Endothelial cell of umbilical vein (primary cell): ENCODE results near the gene ENDOD1. TPM values are rescaled to one million over a fixed set of nuclear protein-coding genes. Genes with fewer than 3 reads are reported as not detected.

ENCODE experiments used
- BruUV-seq: library from RNA; stranded (reverse); fragments of 400-500 nt; replicated peaks from 2 replicates; lab custom pipeline; 2021; lab: Mats Ljungman, UMichigan
- CTCF ChIA-PET: fragments of 300-600, 350-600 bp; sonication (Branson Sonifier 250); formaldehyde crosslinking; loops from one replicate; lab custom pipeline; 2021; ENCODE audit warnings: antibody characterized with exemption, inconsistent platforms; lab: Charles Lee
- POLR2A ChIA-PET: fragments of 300-600, 350-600 bp; sonication (Branson Sonifier 250); formaldehyde crosslinking; loops from one replicate; lab custom pipeline; 2021; ENCODE audit warnings: antibody characterized with exemption, inconsistent platforms; lab: Charles Lee
- DNase-seq: peaks from one replicate; pipeline ENCODE4 v3.0.0-alpha.2; 2011; ENCODE audit warnings: low read depth, low spot score
- FAIRE-seq: peaks from 2 replicates; lab custom pipeline; 2011; peaks lifted over from hg19 to GRCh38; lab: Jason Lieb, UNC
- H2AFZ ChIP-seq: 2 replicates; pipeline ENCODE4 v1.6.0; 2012; ENCODE audit warnings: low read depth, low read length, control low read depth, inconsistent platforms
- H3K27ac ChIP-seq: 2 replicates; pipeline ENCODE4 v1.5.1; 2011; ENCODE audit warnings: low read depth, mild to moderate bottlenecking, control low read depth, low read length, moderate library complexity; ENCODE audit not compliant: insufficient read depth
- H3K27me3 ChIP-seq, 2 experiments: 2 replicates each; pipeline versions ENCODE4 v1.6.0 to v1.6.1; 2011; ENCODE audit warnings: low read length in 2 of 2, mixed read lengths in 1 of 2; ENCODE audit not compliant: control insufficient read depth in 2 of 2, insufficient read depth in 2 of 2
- H3K36me3 ChIP-seq, 2 experiments: 2 replicates in 1 of 2; 3 replicates in 1 of 2; pipeline ENCODE4 v1.5.1; 2011; ENCODE audit warnings: low read length in 2 of 2, mild to moderate bottlenecking in 1 of 2, moderate library complexity in 1 of 2; ENCODE audit not compliant: control insufficient read depth in 2 of 2, insufficient read depth in 2 of 2; ENCODE audit errors: extremely low read depth in 1 of 2
- H3K4me1 ChIP-seq: 3 replicates; pipeline ENCODE4 v1.5.1; 2011; ENCODE audit warnings: mild to moderate bottlenecking, low read length; ENCODE audit not compliant: control insufficient read depth, insufficient read depth; ENCODE audit errors: extremely low read depth
- H3K4me2 ChIP-seq: 2 replicates; pipeline ENCODE4 v1.6.1; 2011; ENCODE audit warnings: low read length, control low read depth, mixed read lengths; ENCODE audit not compliant: insufficient read depth
- H3K4me3 ChIP-seq, 3 experiments: fragments of 200-600 bp in 1 of 3; sonication (generic), shearing (Covaris generic) in 1 of 3; replicated peaks in 1 of 3; 2 replicates each; pipeline ENCODE4 v1.5.1; 2011 to 2016; ENCODE audit warnings: control low read depth in 3 of 3, low read length in 3 of 3, mild to moderate bottlenecking in 2 of 3, inconsistent platforms in 1 of 3, low read depth in 1 of 3, moderate library complexity in 1 of 3; ENCODE audit not compliant: insufficient read depth in 1 of 3
- H3K79me2 ChIP-seq: 2 replicates; pipeline ENCODE4 v1.6.0; 2012; ENCODE audit warnings: low read length, inconsistent platforms; ENCODE audit not compliant: control insufficient read depth, insufficient read depth
- H3K9ac ChIP-seq: replicated peaks from 2 replicates; pipeline ENCODE3; 2011; ENCODE audit warnings: low read length, control low read depth; ENCODE audit not compliant: insufficient read depth; ENCODE audit errors: extremely low read depth
- H3K9me1 ChIP-seq: replicated peaks from 3 replicates; pipeline ENCODE4 v1.6.0; 2011; ENCODE audit warnings: mild to moderate bottlenecking, low read length; ENCODE audit not compliant: control insufficient read depth, insufficient read depth; ENCODE audit errors: extremely low read depth
- H3K9me3 ChIP-seq: replicated peaks from 2 replicates; pipeline ENCODE4 v1.5.1; 2012; ENCODE audit warnings: low read length, inconsistent platforms; ENCODE audit not compliant: control insufficient read depth, insufficient read depth
- H4K20me1 ChIP-seq: replicated peaks from 2 replicates; pipeline ENCODE3; 2011; ENCODE audit warnings: mild to moderate bottlenecking, low read length; ENCODE audit not compliant: control insufficient read depth, insufficient read depth; ENCODE audit errors: extremely low read depth
- CTCF ChIP-seq, 2 donors: IDR thresholded peaks; 1 replicate in 1 of 2; 2 replicates in 1 of 2; pipeline ENCODE4 v1.5.1; 2011; ENCODE audit warnings: low read length in 2 of 2, mild to moderate bottlenecking in 2 of 2, moderate library complexity in 2 of 2, control low read depth in 1 of 2, inconsistent platforms in 1 of 2, low read depth in 1 of 2; ENCODE audit not compliant: insufficient read depth in 1 of 2; ENCODE audit errors: extremely low read depth in 1 of 2
- EZH2 ChIP-seq: IDR thresholded peaks from 2 replicates; pipeline ENCODE4 v1.6.1; 2012; ENCODE audit warnings: borderline replicate concordance, low read depth, mild to moderate bottlenecking, moderate library complexity, low read length, inconsistent platforms; ENCODE audit not compliant: severe bottlenecking
- FOS ChIP-seq: IDR thresholded peaks from 2 replicates; pipeline ENCODE4 v1.6.1; 2011; ENCODE audit warnings: mild to moderate bottlenecking, low read length, moderate library complexity, borderline replicate concordance; ENCODE audit not compliant: insufficient read depth
- GATA2 ChIP-seq: IDR thresholded peaks from 2 replicates; pipeline ENCODE4 v1.7.0; 2011; ENCODE audit warnings: low read depth, mild to moderate bottlenecking, moderate library complexity, mixed read lengths, low read length; ENCODE audit not compliant: insufficient read length, insufficient read depth
- JUN ChIP-seq: IDR thresholded peaks from 2 replicates; pipeline ENCODE4 v1.6.1; 2011; ENCODE audit warnings: borderline replicate concordance, low read depth; ENCODE audit not compliant: insufficient read length, insufficient read depth
- MAX ChIP-seq: IDR thresholded peaks from 2 replicates; pipeline ENCODE4 v1.6.1; 2011; ENCODE audit not compliant: insufficient read depth, insufficient read length
- MYC ChIP-seq: IDR thresholded peaks from one replicate; pipeline ENCODE4 v1.6.1; 2011; ENCODE audit warnings: mild to moderate bottlenecking, low read depth, low read length
- POLR2A ChIP-seq: IDR thresholded peaks from 2 replicates; pipeline ENCODE4 v1.6.1; 2012; ENCODE audit warnings: low read depth, mild to moderate bottlenecking, control low read depth, low read length
- POLR2AphosphoS5 ChIP-seq: IDR thresholded peaks from 2 replicates; pipeline ENCODE4 v1.6.1; 2012; ENCODE audit warnings: low read depth, mild to moderate bottlenecking, control low read depth, low read length, moderate library complexity; ENCODE audit not compliant: insufficient read depth
- dilution Hi-C: fragments of 300-500 bp; cut with MboI; formaldehyde crosslinking; loops from one replicate; pipeline ENCODE4 v1.15.0; 2019; ENCODE audit warnings: low sequenced_read_pairs; ENCODE audit not compliant: extremely low pct_ligation_motif_present
- intact Hi-C: fragments of 100-400 bp; cut with micrococcal nuclease; formaldehyde crosslinking; loops from one replicate; pipeline ENCODE4 v1.10.0; 2022
- polyA plus RNA-seq, 4 experiments: library from polyadenylated mRNA; depleted of rRNA in 3 of 4; stranded (reverse) in 3 of 4; unstranded in 1 of 4; fragments of >200 nt; gene quantifications; 2 replicates each; pipeline versions ENCODE4 v1.2.1 to v1.2.3, GENCODE V29; 2011 to 2012; ENCODE audit warnings: missing spikeins in 1 of 4
- total RNA-seq: library from RNA; stranded (reverse); gene quantifications from 2 replicates; pipeline ENCODE4 v1.2.3, GENCODE V29; 2021

Gene ENDOD1
- total and polyA plus RNA-seq, 2 donors (not counting 3 experiments of a cell fraction or from before 2014, with no cell fraction given) = 10.5 to 20.5 TPM

GRCh38 chr11:95097209-95097608 is 7.6 kb downstream of the ENDOD1 start:
- no peak overlapping the region for H3K9ac ChIP-seq
- H3K79me2 ChIP-seq = no peaks in the 10 kb centered on the region
- peaks cover 14% of the 10 kb centered on the region for H3K4me1 ChIP-seq
- TF ChIP-seq MAX (no peak), JUN (no peak), POLR2AphosphoS5 (no peak), GATA2 (no peak), FOS (no peak), POLR2A (no peak), CTCF (IDR thresholded peaks at IDR 0.05; ENCODE audit: extremely low read depth in 1 of 2, insufficient read depth in 1 of 2, low read depth in 1 of 2, low read length in 2 of 2) (no peak), MYC (no peak), EZH2 (no peak)
- no peaks in the 10 kb centered on the region for H3K9me3 ChIP-seq
- FAIRE-seq (no peak), DNase-seq (no peak)
- no peak overlapping the region for H2AFZ ChIP-seq
- H3K36me3 ChIP-seq = no peaks in the 10 kb centered on the region
- H4K20me1 ChIP-seq = no peaks in the 10 kb centered on the region
- no peaks in the 10 kb centered on the region for H3K27me3 ChIP-seq
- dilution Hi-C loops (no loop called here), intact Hi-C loops (no loop called here)
- H3K4me3 ChIP-seq = no peak overlapping the region
- no TSS peak for BruUV-seq
- POLR2A ChIA-PET = no interaction called here
- no peaks in the 10 kb centered on the region for H3K9me1 ChIP-seq
- H3K27ac ChIP-seq = no peak overlapping the region
- H3K4me2 ChIP-seq = no peak overlapping the region
- CTCF ChIA-PET = no interaction called here
